Activated T-cell treated with anti-CD3 and anti-CD28 coated beads for 48 hours (primary cell): ENCODE data around the gene C8G.

Experiments used
- DNase-seq: peaks from one replicate; pipeline ENCODE4 v3.0.0-alpha.2; 2020; ENCODE audit warnings: low read depth

Gene C8G

GRCh38 chr9:136920734-136921231 lies 24.3 kb upstream of the C8G start:
- no peak for DNase-seq

GRCh38 chr9:136921307-136921706 lies 23.7 kb upstream of the C8G start:
- DNase-seq = no peak

- no peak for DNase-seq
Measured at GRCh38 chr9:136921718-136922117, 23.3 kb upstream of the C8G start.

GRCh38 chr9:136922540-136922939 lies 22.5 kb upstream of the C8G start:
- DNase-seq = no peak

GRCh38 chr9:136923881-136924280 lies 21.2 kb upstream of the C8G start:
- DNase-seq = no peak

- DNase-seq = no peak
Measured at GRCh38 chr9:136925414-136926153, 19.5 kb upstream of the C8G start.

- no peak for DNase-seq
Measured at GRCh38 chr9:136926154-136926704, 18.8 kb upstream of the C8G start.

- DNase-seq = no peak
Measured at GRCh38 chr9:136926749-136927148, 18.3 kb upstream of the C8G start.

- DNase-seq = no peak
Measured at GRCh38 chr9:136927343-136928271, 17.4 kb upstream of the C8G start.

GRCh38 chr9:136928591-136928990 lies 16.5 kb upstream of the C8G start:
- no peak for DNase-seq

GRCh38 chr9:136930014-136930413 lies 15.0 kb upstream of the C8G start:
- DNase-seq = no peak

GRCh38 chr9:136931611-136932130 lies 13.4 kb upstream of the C8G start:
- DNase-seq = no peak

GRCh38 chr9:136934277-136934676 lies 10.8 kb upstream of the C8G start:
- DNase-seq = no peak

GRCh38 chr9:136935651-136936050 lies 9.4 kb upstream of the C8G start:
- no peak for DNase-seq

GRCh38 chr9:136936645-136937170 lies 8.3 kb upstream of the C8G start:
- no peak for DNase-seq

GRCh38 chr9:136937186-136938001 lies 7.6 kb upstream of the C8G start:
- DNase-seq = no peak

- DNase-seq = no peak
Measured at GRCh38 chr9:136939431-136939995, 5.5 kb upstream of the C8G start.

GRCh38 chr9:136939996-136940525 lies 5.0 kb upstream of the C8G start:
- DNase-seq = no peak

- DNase-seq = no peak
Measured at GRCh38 chr9:136940526-136941230, 4.4 kb upstream of the C8G start.
